Medulla oblongata (tissue), 1 donor: ENCODE data around the gene LIPC.
A peak's percentile ranks its signal among the peaks of the same experiment; 100 is the strongest.

ENCODE experiments used
- DNase-seq: peaks from one replicate; pipeline ENCODE4 v3.0.0-alpha.2; 2015; ENCODE audit errors: extremely low spot score

LIPC gene

DNA sequence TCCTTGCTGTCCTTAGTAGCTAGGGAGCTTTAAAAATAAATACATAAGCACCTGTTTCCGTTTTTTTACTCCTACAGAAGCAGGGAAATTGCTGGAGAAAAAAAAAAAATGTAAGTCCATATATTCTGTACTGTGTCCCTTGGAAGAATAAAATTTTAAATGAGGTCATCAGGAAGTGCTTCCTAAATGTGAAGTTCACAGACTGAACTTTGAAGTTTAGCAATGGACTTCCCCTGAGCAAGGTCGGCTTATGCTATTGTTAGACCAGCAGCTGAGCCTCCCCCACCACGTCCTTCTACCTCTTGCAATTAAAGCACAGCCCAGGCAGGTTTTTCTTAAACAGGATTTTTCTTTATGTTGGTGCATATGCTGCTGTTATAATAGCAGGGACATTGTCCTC is 26.3 kb downstream of the LIPC start:
- no peak for DNase-seq

DNA sequence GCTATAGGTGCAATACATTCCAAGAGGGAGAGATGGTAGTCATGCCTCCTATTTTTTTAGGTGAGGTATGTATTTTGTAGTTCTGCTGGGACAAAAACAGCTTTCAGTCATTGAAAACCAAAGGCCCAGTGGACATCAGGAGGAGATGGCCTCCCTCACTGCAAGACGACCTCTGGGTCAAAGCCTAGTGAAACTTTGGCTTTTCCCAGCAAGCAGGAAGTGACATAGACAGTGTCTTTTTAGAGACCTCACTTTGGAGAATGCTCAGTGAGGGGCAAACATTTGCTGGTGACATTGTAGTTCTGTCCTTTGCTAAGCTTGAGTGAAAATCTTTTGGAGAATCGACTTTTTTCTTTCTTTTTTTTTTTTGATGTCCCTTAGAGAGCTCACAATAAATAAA is 27.3 kb downstream of the LIPC start:
- no peak for DNase-seq

DNA sequence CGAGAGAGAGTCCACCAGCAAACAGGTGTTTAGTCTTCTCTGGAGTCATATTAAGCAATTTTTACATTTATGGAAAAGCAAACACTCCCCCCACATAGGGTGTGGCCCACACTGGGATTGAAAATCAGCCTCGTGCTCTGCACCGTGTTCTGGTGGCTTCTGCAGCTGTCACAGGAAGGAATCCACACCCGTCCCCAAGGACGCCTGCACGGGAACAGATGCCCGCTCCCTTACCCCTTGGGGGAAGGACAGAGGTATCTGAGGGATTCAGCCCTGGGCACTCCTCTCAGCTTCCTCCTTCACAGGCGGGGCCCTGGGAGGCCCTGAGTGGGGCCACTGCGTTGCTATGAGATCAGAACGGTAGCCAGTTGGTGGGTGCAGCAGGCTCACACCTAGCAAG is 27.8 kb downstream of the LIPC start:
- DNase-seq: no peak

DNA sequence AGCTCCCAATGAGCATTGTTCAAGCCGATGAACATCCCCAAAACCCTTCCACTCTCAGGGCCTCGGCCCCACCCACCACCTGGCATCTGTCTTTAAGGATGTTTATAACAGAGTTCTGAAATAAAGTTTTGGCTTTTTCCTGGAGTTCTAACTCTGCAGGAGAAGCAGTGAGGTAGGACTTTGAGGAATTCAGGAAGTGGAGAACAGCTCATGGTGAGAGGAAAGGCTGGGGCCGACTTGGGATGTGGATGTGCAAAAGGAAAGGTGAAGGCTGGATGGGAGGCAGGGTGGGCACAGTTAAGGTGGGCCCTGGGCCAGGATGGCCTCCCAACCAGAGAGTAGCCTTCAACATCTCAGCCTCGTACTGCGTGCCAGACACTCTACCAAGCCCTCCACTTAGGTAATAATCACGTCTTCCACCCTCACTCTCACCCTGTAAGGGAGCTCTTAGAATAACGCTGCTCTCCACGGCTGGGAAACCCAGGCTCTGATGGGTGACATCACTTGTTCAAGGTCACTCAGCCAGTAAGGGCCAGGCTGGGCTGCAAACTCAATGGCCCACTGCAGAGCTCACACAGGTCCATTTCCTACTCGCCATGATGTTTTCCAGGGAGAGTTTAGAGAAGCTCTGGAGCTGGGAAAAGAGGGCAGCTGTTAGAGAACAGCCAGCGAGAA is 28.5 kb downstream of the LIPC start:
- no peak for DNase-seq

DNA sequence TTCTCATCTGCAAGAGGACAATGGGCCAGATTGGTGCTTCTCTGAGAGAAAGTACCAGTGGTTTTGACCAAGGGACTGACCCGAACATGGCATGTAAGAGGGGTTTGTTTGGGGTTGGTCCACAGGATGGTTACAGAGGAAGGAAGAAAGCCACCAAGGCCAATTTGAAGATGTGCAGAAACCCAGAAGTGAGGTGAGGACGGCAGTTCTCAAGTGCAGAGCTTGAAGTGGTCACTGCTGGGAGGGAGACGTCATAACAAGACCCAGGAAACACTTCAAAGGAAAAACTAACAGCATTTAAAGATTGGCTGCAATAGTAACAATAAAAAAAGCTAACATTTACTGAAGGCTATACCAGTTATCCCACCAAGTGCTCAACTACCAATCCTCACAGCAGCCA is 29.1 kb downstream of the LIPC start:
- no peak for DNase-seq

DNA sequence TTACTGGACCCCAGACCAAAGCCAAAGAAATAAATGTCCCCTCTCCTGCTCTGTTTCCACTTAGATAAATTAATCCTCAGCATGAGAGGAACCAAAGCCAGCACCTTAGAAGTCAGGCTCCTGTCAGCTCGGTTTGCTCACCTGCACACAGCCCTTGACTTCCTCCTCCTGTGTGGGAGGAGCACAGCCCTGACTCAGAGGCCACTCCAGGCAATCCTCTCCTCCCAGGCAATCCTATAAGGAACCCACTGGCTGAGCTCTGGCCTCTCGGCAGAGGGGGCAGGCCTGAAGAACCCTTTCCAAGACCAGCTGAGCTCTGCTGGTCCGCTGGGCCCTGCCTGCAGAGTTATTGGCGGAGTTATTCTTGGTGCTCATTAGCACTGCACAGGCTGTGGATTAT is 30.8 kb downstream of the LIPC start:
- no peak for DNase-seq

DNA sequence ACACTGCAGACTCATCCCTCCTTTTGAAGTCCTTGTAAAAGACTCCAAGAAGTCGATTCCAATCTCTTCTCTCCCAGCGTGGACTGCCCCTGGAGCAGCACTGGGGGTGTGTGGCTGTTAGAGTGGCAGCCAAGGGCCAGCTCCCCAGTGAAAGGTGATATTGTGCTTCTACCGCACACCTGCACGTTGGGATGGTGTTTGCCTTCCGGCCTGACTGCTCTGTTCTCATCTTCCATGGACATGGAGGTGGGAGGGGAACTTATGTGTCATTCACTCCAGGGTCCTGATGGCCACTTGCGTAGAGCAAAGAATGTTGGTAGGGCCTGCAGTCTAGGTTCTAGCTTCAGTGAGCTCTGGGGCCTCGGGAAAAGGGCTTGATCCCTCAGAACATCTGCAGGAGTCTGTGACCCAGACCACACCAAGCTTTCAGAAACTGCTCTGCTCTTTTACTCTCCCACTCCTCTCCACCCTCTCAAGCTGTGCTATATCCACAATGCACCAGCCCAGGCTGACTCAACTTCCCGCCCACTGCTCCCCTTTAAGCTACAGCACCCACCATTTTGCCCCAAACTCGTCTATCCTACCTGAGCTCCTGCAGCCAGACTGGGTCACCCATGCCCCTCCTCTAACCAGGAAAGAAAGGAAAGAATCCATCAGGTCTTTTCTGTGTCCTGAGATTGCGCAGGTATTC is 31.3 kb downstream of the LIPC start:
- DNase-seq: no peak

DNA sequence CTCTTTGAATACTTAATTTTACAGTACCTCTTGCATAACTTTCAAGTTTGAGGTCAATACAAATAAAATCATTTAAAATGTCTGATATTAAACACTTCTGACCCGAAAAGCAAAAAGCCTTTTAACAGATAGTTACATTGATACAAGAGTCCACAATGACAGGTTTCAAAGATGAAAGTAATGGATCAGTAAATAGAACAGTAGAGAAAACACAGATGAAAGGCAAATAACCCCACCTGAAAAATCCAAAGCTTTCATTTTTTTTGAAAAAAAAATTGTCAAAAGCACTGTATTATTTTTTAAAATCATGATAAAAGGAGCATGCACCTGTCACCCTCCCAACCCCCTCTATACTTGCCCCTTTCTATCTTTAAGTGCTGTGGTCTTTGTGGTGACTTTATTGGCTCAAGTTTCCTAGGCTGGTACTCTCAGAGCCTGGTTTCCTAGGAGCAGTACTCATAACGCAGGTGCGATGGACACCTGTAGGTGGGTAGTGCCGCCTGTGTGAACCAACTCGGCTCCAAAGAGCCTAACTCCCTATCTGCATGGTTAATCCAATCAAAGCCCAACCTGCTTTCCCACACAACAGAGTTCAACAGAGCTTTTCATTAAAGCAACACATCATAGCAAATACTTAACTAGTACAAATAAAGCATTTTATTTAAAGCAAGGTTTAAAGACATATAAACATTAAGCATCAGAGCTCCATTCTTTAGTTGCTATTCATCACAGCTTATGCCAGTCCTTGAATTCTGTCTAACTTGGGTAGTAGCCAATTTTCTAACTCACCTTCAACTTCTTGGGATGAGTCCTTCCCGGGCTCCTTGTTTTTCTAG is 32.2 kb downstream of the LIPC start:
- no peak for DNase-seq

DNA sequence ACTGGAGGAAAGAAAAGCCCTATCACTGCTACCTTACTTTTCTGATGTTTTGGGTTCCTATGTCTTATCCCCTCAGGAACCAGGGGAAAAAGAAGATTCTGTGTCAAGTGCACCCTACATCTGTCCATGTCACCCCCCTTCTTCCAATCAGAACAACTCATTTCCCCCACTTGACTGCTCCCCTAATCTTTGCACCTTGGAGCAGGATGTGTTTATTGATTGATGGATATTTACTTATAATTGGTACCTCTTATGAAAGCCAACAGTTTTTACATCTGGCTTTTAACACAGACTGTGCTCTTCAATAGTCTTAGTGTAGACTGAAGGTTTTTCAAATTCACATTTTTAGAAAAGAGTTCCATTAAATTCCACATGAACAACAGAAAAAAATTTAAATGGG is 33.3 kb downstream of the LIPC start:
- DNase-seq: no peak

DNA sequence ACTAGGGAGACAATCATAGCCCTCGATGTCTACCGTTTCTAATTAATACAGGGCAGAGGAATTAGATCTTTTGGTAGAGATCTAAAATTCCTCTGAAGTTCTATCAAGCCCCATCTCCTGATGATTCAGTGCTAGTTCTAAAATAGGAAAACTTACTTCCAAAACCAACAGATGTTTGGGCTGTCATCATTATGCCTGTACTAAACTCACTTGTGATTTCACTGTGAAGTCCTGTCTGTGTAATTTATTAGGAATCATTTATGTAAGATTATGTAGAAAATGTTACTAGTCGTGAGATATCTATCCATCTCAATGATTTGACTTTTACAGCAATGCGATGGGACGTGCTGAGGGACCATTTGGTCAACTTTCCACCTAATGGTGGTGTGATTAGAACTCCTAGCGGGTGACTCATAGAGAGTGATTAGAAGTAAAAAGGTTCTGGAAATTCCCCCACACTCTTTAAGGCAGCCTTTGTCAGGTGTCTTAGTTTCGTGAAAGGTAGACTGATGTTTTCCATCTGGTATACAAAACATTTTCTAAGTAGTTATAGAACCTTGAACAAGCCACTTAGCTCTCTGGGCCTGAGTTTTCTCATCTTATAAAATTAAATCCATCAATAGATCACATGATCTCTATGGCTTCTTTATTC is 34.2 kb downstream of the LIPC start:
- DNase-seq: no peak

DNA sequence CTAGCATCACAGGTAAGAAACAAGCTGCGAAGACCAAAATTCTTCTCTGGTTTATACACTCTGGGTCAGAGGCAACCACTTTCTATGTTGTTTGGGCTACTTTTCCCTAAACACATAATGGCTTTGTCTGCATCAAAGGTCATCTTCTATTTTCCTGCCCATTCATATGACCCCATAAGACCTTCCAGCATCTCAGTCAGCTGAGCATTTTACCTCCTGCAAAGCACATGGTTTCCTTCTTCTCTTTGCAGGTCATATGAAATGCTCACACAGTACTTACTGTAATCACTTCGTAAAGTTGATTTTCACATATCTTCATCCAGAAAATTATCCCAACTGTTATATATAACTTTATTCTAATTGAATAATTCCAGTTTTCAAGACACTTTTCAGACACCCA is 34.8 kb downstream of the LIPC start:
- no peak for DNase-seq

DNA sequence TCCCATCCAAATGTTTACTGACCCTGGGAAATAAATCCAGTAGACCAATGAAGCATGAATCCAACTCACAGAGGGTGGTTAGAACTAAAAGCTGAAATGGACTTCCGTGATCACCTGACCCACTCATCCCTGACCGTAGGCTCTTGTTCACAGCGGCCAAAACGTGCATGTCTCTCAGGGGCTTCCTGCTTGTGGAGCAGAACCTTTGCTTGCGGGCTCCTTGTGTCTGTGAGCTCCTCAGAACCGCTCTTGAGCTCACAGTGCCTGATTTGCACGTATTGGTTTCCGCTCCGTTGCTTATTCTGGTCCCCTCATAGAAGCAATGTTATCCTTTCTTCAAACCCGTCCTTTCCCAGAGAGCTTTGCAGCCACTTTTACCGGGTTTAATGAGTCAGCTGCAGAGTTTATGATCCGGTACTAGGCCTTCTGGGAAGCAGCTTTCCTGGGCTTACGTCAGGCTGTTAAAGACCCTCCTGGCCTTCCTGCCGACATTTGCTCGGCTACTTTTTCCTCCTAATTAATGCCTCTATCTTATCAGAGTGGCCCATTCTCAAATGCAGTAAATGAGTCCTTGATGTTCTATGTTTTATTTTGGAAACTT is 35.4 kb downstream of the LIPC start:
- no peak for DNase-seq

DNA sequence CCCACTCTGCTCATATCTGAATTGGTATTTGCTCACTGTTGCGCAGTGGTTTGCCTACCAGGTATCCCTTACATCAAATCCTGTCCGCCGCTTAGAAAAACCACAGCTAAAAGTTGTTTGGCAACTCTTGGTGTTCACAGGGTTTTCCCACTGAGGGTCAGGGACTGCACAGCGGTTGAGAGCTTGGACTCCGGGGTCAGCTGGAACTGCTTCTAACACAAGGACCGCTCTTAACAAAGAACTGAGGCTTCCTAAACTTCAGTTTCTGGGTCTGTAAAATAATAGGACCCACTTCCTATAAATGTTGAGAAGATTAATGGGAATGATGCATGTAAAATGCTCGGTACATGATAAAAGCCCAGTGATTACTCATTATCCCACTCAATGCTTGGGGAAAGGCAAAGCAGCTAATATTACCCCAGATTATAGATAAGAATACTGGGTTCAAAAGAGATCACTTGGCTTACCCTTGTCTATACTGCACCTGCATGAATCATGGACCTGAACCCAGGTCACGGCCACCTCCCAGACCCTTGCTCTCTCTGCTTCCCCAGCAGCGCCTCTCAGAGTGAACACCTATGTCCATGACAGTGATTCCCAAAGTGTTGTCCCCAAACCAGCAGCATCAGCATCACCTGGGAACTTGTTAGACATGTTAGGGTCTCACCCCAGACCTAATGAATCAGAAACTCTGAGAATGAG is 36.1 kb downstream of the LIPC start:
- DNase-seq: no peak

DNA sequence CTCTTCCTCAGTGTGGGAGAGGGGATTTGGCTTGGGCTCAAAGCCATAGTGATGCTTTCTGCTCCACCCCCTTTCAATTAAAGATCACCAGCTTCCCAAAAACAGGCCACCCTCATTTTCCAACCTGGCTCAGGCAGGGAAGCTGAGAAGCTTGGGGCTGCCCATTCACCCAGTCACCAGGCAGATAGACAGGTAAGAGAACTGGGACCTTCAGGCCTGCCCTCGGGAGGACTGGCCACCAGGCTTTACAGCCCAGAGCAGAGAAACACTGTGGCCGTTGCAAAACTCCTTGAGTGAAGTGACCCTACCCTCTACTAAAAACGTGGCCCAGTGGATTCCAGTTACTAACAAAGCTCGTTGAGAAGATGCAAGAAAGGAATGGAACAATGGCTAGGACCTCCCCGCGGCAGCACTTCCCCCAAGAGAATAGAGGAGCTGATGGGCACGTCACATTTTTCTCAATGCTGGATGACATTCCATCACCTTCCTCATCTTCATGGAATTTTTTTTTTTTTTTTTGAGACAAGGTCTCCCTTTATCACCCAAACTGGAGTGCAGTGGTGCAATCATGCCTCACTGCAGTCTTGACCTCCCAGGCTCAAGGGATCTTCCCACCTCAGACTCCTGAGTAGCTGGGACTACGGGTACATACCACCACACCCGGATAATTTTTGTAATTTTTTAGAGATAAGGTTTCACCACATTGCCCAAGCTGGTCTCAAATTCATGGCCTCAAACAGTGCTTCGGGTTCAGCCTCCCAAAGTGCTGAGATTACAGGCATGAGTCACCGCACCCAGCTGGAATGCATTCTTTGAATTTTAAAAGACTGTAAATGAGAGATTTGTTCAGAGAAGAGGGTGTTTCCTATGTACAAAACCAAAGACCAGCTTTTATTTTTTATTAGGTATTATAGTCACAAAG is 37.9 kb downstream of the LIPC start:
- DNase-seq: no peak

DNA sequence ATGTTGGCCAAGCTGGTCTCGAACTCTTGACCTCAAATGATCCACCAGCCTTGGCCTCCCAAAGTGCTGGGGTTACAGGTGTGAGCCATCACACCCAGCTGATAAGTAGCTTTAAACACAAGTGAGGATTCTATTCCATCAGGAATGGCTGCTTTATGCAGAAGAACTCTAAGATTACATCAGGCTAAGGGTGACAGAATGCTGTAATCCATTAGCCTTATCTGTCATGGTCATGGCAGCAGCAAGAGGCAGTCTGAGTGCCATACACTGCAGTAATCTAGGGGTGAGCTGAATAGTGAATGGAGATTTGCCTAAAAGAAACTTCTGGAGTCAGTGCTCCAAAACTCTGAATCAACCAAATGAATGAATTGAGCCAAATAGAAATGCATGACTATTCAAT is 39.6 kb downstream of the LIPC start:
- DNase-seq: no peak

DNA sequence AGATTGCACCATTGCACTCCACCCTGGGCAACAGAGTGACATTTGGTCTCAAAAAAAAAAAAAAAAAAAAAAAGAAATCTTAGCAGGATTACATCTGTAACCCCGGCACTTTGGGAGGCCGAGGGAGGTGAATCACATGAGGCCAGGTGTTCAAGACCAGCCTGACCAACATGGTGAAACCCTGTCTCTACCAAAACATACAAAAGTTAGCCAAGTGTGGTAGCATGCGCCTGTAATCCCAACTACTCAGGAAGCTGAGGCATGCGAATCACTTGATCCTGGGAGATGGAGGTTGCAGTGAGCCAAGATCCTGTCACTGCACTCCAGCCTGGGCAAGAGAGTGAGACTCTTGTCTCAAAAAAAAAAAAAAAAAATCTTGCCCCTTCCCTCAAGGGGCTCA is 40.4 kb downstream of the LIPC start:
- DNase-seq: no peak

DNA sequence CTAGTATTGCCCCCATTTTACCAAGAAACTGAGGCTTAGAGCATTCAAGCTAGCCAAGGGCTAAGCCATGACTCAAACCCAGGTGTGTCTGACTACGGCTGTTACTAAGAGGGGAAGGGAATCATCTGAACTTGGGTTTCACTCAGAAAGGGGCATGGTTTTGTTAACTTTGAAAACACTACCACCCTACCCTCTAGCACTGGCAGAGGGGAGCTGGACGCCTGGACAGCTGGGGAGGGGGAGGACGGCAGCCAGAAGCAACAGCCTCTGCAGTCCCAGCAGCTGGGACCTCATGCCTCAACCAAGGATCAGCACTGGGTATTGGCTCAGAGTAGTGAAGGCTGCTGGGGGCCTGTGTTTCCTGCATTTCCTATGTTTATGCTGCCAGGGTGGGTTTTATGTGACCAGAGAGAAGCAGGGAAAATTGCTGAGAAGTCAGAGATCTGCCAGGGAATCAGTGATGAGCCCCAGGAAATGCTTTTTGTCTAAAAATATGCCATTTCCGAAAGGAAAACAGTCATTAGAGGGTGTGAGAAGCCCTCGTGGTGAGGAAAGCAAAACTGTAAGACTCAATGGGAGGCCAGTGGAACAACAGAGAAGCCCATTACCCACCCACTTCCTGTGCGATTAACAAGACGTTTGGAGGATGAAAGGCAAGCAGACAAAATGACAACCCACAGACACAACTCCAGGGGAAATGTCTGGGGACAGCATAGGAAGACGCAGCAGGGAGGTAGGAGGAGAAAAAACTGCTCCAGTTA is 41.2 kb downstream of the LIPC start:
- DNase-seq: no peak

DNA sequence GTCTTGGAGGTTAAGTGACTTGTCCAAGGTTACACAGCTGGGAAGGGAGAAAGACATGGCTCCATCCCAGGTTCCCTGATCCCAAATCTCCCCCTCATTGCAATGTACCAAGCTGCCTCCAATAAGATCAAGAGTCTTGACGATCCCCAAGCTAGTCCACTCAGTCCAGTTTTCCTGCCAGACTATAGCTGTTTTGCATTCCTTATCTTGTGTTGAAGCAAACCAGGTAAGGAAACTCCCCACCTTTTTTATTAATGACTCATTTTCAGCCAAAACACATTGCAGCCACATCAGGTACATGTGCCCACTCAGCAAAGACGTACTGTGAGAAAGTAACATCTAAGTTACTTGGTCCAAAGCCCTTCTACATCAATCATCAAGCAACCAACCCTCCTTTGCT is 41.9 kb downstream of the LIPC start:
- DNase-seq: no peak

DNA sequence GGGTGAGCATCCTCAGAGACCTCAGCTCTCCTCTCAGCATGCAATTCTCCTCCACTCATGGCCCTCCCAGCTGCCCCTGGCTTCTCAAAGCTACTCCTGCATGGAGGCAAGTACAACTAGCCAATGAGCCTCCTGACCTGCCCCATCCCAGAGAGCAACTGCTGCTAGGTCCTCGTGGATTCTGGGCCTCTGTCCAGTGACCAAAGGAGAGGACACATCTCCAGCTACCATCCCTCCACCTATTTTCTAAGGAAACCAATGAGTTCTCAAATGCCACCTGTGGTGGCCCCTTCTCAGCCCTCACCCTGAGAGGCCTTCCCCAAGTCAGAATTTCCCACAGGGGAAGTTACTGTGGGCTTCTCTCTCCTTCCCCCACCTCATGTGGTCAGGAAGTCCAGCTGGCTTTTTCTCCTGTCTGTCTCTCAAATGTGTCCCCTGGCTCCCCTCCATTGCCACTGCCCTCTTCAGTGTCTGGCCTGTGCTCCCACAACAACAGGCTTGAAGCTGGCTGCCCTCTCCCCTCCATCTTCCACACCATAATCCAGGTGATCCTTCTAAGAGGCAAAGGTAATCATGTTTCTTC is 43.0 kb downstream of the LIPC start:
- DNase-seq: peak; percentile 24
